ENCODE results near the gene RBM42. TPM values are rescaled to one million over a fixed set of nuclear protein-coding genes. Genes with fewer than 3 reads are reported as not detected.

RBM42 gene
- total RNA-seq, 1 donor from 2014 or later = 91.3 TPM

DNA sequence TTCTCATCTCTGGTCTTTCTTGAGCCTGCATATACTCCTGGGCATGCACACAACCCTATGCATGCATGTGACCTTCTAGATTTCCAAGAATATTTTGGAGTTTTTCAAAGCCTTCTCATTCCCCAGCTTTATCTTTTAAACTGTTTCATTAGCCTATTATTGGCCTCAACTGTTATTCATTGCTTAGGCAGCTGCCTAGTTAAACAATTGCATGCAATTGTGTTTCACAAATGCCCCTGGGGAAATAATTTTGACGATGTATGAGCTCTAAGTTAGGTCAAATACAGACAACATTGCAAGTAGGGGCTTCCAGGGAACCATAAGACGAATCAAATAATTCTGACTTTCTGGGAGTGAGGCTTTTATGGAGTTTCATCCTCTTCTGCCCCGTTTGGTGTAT is 35.1 kb downstream of the RBM42 start:
- TF ChIP-seq, protein P1, sequence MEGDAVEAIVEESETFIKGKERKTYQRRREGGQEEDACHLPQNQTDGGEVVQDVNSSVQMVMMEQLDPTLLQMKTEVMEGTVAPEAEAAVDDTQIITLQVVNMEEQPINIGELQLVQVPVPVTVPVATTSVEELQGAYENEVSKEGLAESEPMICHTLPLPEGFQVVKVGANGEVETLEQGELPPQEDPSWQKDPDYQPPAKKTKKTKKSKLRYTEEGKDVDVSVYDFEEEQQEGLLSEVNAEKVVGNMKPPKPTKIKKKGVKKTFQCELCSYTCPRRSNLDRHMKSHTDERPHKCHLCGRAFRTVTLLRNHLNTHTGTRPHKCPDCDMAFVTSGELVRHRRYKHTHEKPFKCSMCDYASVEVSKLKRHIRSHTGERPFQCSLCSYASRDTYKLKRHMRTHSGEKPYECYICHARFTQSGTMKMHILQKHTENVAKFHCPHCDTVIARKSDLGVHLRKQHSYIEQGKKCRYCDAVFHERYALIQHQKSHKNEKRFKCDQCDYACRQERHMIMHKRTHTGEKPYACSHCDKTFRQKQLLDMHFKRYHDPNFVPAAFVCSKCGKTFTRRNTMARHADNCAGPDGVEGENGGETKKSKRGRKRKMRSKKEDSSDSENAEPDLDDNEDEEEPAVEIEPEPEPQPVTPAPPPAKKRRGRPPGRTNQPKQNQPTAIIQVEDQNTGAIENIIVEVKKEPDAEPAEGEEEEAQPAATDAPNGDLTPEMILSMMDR (IDR thresholded peaks at IDR 0.05) = no peak
- Mint-ChIP-seq H3K36me3 (ENCODE audit: low read depth) (peaks cover 14% of the 10 kb centered on the region), H3K27me3 (ENCODE audit: low read depth) (peaks cover 1% of the 10 kb centered on the region), H3K9me3 (ENCODE audit: low read depth) (no peaks in the 10 kb centered on the region), H3K4me3 (ENCODE audit: unreplicated experiment) (no peak overlapping the region), H3K27ac (ENCODE audit: unreplicated experiment) (no peak overlapping the region), H3K4me1 (ENCODE audit: low read depth) (no peaks in the 10 kb centered on the region)
- no peak for DNase-seq (ENCODE audit: low spot score)

DNA sequence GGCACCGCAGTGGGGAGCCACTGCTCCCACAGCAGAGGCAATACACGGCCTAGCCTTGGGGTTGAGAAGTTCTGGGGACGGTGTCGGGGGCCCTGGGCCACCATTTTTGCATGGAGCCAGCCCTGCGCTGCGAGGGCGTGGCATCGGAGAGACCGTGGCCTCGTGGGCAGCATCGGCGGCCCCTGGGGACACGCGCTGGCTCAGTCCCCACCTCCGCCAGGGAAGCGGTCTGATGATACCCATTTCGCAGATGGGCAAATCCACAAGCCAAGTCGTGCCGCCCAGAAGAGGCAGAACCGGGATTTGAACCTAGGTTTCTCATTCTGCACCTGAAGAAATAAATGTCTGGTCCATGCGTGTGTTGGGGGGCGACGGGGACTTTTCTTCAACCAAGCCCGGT is 36.3 kb downstream of the RBM42 start:
- Mint-ChIP-seq H3K4me3 (ENCODE audit: unreplicated experiment) (no peak overlapping the region), H3K9me3 (ENCODE audit: low read depth) (no peaks in the 10 kb centered on the region), H3K4me1 (ENCODE audit: low read depth) (no peaks in the 10 kb centered on the region), H3K36me3 (ENCODE audit: low read depth) (peaks cover 10% of the 10 kb centered on the region), H3K27me3 (ENCODE audit: low read depth) (peaks cover 10% of the 10 kb centered on the region), H3K27ac (ENCODE audit: unreplicated experiment) (no peak overlapping the region)
- TF ChIP-seq, protein P1 (IDR thresholded peaks at IDR 0.05) = no peak
- DNase-seq (ENCODE audit: low spot score) = no peak

DNA sequence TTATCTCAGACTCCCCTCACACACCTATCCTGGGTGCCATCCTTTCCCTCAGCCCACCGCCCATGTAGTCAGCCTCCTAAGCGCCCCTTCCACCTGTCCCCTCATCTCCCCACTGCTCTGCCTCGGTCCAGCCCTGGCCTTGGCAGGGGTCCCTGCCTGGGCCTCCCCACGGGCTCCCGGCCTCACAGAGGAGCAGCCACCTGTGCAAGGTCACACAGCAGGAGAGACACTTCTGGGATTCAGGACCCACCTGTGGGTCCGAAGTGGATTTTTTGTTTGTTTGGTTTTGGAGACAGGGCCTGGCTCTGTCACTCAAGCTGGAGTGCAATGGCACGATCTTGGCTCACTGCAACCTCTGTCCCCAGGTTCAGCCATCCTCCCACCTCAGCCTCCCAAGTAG is 36.8 kb downstream of the RBM42 start:
- no peak overlapping the region for H3K27ac Mint-ChIP-seq (ENCODE audit: unreplicated experiment)
- no peak for DNase-seq (ENCODE audit: low spot score)
- H3K4me3 Mint-ChIP-seq (ENCODE audit: unreplicated experiment) = no peak overlapping the region
- H3K4me1 Mint-ChIP-seq (ENCODE audit: low read depth) = no peaks in the 10 kb centered on the region
- peaks cover 11% of the 10 kb centered on the region for H3K27me3 Mint-ChIP-seq (ENCODE audit: low read depth)
- H3K36me3 Mint-ChIP-seq (ENCODE audit: low read depth) = peaks cover 10% of the 10 kb centered on the region
- TF ChIP-seq, protein P1 (IDR thresholded peaks at IDR 0.05) = no peak
- H3K9me3 Mint-ChIP-seq (ENCODE audit: low read depth) = no peaks in the 10 kb centered on the region

DNA sequence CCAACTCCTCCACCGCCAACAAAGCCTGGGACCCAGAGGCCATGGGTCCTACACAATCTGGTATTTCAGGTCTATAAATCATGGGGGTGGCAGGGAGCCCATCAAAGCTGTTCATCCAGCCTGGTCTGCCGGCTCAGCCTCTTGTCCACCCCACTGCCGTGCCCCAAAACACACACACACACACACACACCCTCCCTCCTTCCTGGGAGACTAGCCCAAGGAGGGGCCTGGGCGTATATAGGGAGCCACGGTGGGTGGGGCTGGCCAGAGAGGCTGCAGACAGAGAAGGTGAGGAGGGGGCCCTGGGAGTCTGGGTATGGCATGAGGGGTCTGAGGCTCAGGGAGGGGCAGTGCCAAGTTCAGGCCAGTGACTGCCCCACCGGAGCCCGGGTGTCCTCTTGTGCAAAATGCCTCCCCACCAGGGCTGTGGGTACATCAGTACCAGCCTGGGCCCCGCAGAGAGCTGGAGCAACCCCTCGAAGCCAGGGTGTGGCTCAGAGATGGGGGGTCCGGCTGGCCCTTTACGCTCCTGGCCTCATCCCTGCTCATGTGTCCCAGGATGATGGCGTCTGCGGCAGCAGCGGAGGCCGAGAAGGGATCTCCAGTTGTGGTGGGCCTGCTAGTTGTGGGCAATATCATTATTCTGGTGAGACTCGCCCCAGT is 37.5 kb downstream of the RBM42 start, which contains the start of gene UPK1A:
TSS of gene UPK1A (plus strand) at position 267 of the 663 bp plus-strand sequence. CDS start at position 563, 296 bp downstream.
- no peak within 1 kb of the TSS for H3K27ac Mint-ChIP-seq (ENCODE audit: unreplicated experiment)
- no peak for DNase-seq (ENCODE audit: low spot score)
- TF ChIP-seq, protein P1 (IDR thresholded peaks at IDR 0.05) = no peak
- H3K4me1 Mint-ChIP-seq (ENCODE audit: low read depth) = no peaks in the 10 kb centered on the region
- peaks cover 14% of the 10 kb centered on the region for H3K27me3 Mint-ChIP-seq (ENCODE audit: low read depth)
- peaks cover 6% of the 10 kb centered on the region for H3K36me3 Mint-ChIP-seq (ENCODE audit: low read depth)
- no peak within 1 kb of the TSS for H3K4me3 Mint-ChIP-seq (ENCODE audit: unreplicated experiment)
- no peaks in the 10 kb centered on the region for H3K9me3 Mint-ChIP-seq (ENCODE audit: low read depth)

DNA sequence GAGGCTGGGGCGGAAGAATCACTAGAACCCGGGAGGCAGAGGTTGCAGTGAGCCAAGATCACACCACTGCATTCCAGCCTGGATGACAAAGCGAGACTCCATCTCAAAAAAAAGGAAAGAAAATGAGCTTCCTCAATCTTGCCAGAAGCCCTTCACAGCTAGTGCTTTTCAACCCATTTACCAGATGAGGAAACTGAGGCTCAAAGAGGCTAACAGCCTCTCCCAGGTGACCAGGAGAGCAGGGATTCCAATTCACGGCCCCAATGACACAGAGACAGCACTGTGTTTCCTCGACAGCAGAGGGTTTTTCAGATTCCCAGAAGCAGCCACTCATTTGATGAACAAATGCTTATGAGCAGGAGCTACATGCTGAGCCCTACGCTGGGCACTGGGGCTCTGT is 40.7 kb downstream of the RBM42 start:
- no peak for DNase-seq (ENCODE audit: low spot score)
- no peak overlapping the region for H3K4me3 Mint-ChIP-seq (ENCODE audit: unreplicated experiment)
- TF ChIP-seq, protein P1 (IDR thresholded peaks at IDR 0.05) = no peak
- H3K9me3 Mint-ChIP-seq (ENCODE audit: low read depth) = no peaks in the 10 kb centered on the region
- H3K36me3 Mint-ChIP-seq (ENCODE audit: low read depth) = no peaks in the 10 kb centered on the region
- H3K27ac Mint-ChIP-seq (ENCODE audit: unreplicated experiment) = no peak overlapping the region
- H3K4me1 Mint-ChIP-seq (ENCODE audit: low read depth) = peaks cover 8% of the 10 kb centered on the region
- H3K27me3 Mint-ChIP-seq (ENCODE audit: low read depth) = peaks cover 21% of the 10 kb centered on the region
